HCT116 (cell line): Measurements from ENCODE around the gene USP7. TPM values are rescaled to one million over a fixed set of nuclear protein-coding genes. Genes with fewer than 3 reads are reported as not detected.

Experiments used
- total RNA-seq: library from RNA; stranded (reverse); gene quantifications from one replicate; pipeline ENCODE4 v1.2.1, GENCODE V29; 2021; ENCODE audit not compliant: unreplicated experiment

Gene USP7
- total RNA-seq, 1 experiment from 2014 or later = 154 TPM

Other genes starting within 250 kb of the USP7 start
- 14.0 TPM for gene TMEM186, start 166.3 kb downstream of the USP7 start, total RNA-seq
- 53.3 TPM for gene PMM2, start 166.1 kb downstream of the USP7 start, total RNA-seq
- gene CARHSP1, start 94.9 kb downstream of the USP7 start, total RNA-seq = 79.7 TPM
- gene LITAFD, start 81.6 kb downstream of the USP7 start, total RNA-seq = not detected
- 54.9 TPM for gene HAPSTR1, start 127.7 kb upstream of the USP7 start, total RNA-seq